KG1 (cell line): Measurements from ENCODE around the gene TAS1R2.

Experiments
- DNase-seq: peaks from one replicate; lab custom pipeline; 2025; lab: John Stamatoyannopoulos, UW

The TAS1R2 gene

GRCh38 chr1:18799454-18799853 lies 60.0 kb downstream of the TAS1R2 start:
- DNase-seq = no peak

GRCh38 chr1:18798946-18799345 lies 60.5 kb downstream of the TAS1R2 start:
- DNase-seq = no peak

- DNase-seq = no peak
Observed at GRCh38 chr1:18798533-18798932, 60.9 kb downstream of the TAS1R2 start.

GRCh38 chr1:18796950-18797349 lies 62.5 kb downstream of the TAS1R2 start:
- DNase-seq = no peak

- DNase-seq = no peak
Observed at GRCh38 chr1:18795002-18795689, 64.3 kb downstream of the TAS1R2 start.

- no peak for DNase-seq
Observed at GRCh38 chr1:18794561-18794960, 64.9 kb downstream of the TAS1R2 start.

- no peak for DNase-seq
Observed at GRCh38 chr1:18794051-18794450, 65.4 kb downstream of the TAS1R2 start.

- no peak for DNase-seq
Observed at GRCh38 chr1:18793164-18793563, 66.3 kb downstream of the TAS1R2 start.

- no peak for DNase-seq
Observed at GRCh38 chr1:18792747-18793146, 66.7 kb downstream of the TAS1R2 start.
